DND-41 (cell line): Measurements from ENCODE around the gene PRCP.

Experiments
- ATAC-seq: fragments of 200-7000 bp; cut with Tn5 transposase; 3 replicates; pipeline ENCODE4 v1.9.1; 2021; ENCODE audit warnings: low read depth; ENCODE audit not compliant: insufficient read depth
- DNase-seq: peaks from one replicate; pipeline ENCODE4 v3.0.0-alpha.2; 2020
- H2AFZ ChIP-seq: 2 replicates; pipeline ENCODE4 v1.6.0; 2012; ENCODE audit warnings: low read depth, low read length
- H3K27ac ChIP-seq: 2 replicates; pipeline ENCODE4 v1.5.1; 2012; ENCODE audit warnings: low read length, inconsistent platforms
- H3K27me3 ChIP-seq: fragments of 200-600 bp; sonication (generic); 2 replicates; pipeline ENCODE4 v1.6.0; 2012; ENCODE audit warnings: low read length, mild to moderate bottlenecking, inconsistent platforms; ENCODE audit not compliant: insufficient read depth, poor library complexity
- H3K36me3 ChIP-seq: 2 replicates; pipeline ENCODE4 v1.5.1; 2012; ENCODE audit warnings: low read length, inconsistent platforms; ENCODE audit not compliant: insufficient read depth
- H3K4me1 ChIP-seq: 2 replicates; pipeline ENCODE4 v1.5.1; 2012; ENCODE audit warnings: mild to moderate bottlenecking, low read length; ENCODE audit not compliant: insufficient read depth
- H3K4me2 ChIP-seq: 2 replicates; pipeline ENCODE4 v1.6.0; 2012; ENCODE audit warnings: mild to moderate bottlenecking, moderate library complexity, low read length, inconsistent platforms; ENCODE audit not compliant: insufficient read depth
- H3K4me3 ChIP-seq, 2 experiments: fragments of 200-600 bp in 1 of 2; shearing (Covaris generic) in 1 of 2; 2 replicates each; pipeline ENCODE4 v1.5.1; 2012 to 2016; ENCODE audit warnings: inconsistent platforms in 2 of 2, low read length in 2 of 2, mild to moderate bottlenecking in 2 of 2, low read depth in 1 of 2, moderate library complexity in 1 of 2
- H3K79me2 ChIP-seq: 2 replicates; pipeline ENCODE4 v1.6.0; 2012; ENCODE audit warnings: low read length, inconsistent platforms; ENCODE audit not compliant: insufficient read depth
- H3K9ac ChIP-seq: 2 replicates; pipeline ENCODE4 v1.6.0; 2012; ENCODE audit warnings: low read depth, mild to moderate bottlenecking, inconsistent platforms, low read length, moderate library complexity
- H3K9me3 ChIP-seq: 2 replicates; pipeline ENCODE4 v1.5.1; 2012; ENCODE audit warnings: low read length, moderate library complexity, mild to moderate bottlenecking, inconsistent platforms; ENCODE audit not compliant: insufficient read depth, severe bottlenecking
- H4K20me1 ChIP-seq: 2 replicates; pipeline ENCODE4 v1.6.0; 2012; ENCODE audit warnings: low read length; ENCODE audit not compliant: insufficient read depth
- CTCF ChIP-seq: IDR thresholded peaks from 2 replicates; pipeline ENCODE4 v1.5.1; 2012; ENCODE audit warnings: borderline replicate concordance, low read length, moderate library complexity, mild to moderate bottlenecking; ENCODE audit not compliant: poor library complexity, severe bottlenecking; ENCODE audit errors: extremely low read depth
- EZH2 ChIP-seq: IDR thresholded peaks from 3 replicates; pipeline ENCODE4 v1.6.1; 2012; ENCODE audit warnings: borderline replicate concordance, low read depth, mild to moderate bottlenecking, moderate library complexity, low read length, inconsistent platforms; ENCODE audit not compliant: severe bottlenecking

PRCP gene

DNA sequence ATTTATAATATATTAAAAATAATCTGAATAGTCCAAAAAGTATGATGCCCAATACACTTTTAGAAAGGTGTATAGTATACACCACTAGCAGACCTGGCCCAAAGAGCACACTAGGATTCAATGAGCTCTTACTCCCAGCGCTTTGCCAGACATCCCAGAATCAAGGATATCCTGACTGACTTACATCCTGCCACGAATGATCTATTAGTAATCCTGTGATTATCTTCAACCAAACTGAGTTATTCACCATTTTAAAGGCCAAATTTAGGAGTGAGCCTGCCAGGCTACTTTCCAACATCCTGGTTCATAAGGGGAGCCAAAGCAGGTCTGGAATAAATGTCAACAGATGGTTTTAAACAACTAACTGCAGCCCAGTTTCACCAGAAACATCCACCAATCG is 105.7 kb downstream of the PRCP start:
- TF ChIP-seq CTCF (no peak), EZH2 (no peak)

GRCh38 chr11:82792822-82793569 is 107.2 kb downstream of the PRCP start:
- H3K36me3 ChIP-seq: no peaks in the 10 kb centered on the region
- H4K20me1 ChIP-seq: no peaks in the 10 kb centered on the region
- H3K27me3 ChIP-seq: no peaks in the 10 kb centered on the region
- no peak overlapping the region for H3K9ac ChIP-seq
- DNase-seq (no peak), ATAC-seq (no peak)
- no peak overlapping the region for H3K27ac ChIP-seq
- TF ChIP-seq CTCF: no peak
- TF ChIP-seq EZH2: no peak
- H3K4me3 ChIP-seq: no peak overlapping the region
- H3K4me1 ChIP-seq: no peaks in the 10 kb centered on the region
- no peak overlapping the region for H2AFZ ChIP-seq
- no peaks in the 10 kb centered on the region for H3K79me2 ChIP-seq
- no peaks in the 10 kb centered on the region for H3K9me3 ChIP-seq
- no peak overlapping the region for H3K4me2 ChIP-seq

More for the DNA sequence above, 105.7 kb downstream of the PRCP start:
- Histone ChIP-seq H3K9ac (no peak overlapping the region), H3K4me3 (no peak overlapping the region), H4K20me1 (no peaks in the 10 kb centered on the region), H3K27me3 (no peaks in the 10 kb centered on the region), H2AFZ (no peak overlapping the region), H3K36me3 (no peaks in the 10 kb centered on the region), H3K27ac (no peak overlapping the region), H3K4me2 (no peak overlapping the region), H3K9me3 (no peaks in the 10 kb centered on the region), H3K79me2 (no peaks in the 10 kb centered on the region), H3K4me1 (no peaks in the 10 kb centered on the region)
- ATAC-seq: no peak
- no peak for DNase-seq

GRCh38 chr11:82792319-82792718 is 107.9 kb downstream of the PRCP start:
- Histone ChIP-seq H3K4me1 (no peaks in the 10 kb centered on the region), H3K9ac (no peak overlapping the region), H4K20me1 (no peaks in the 10 kb centered on the region), H3K9me3 (no peaks in the 10 kb centered on the region), H2AFZ (no peak overlapping the region), H3K27me3 (no peaks in the 10 kb centered on the region), H3K4me2 (no peak overlapping the region), H3K4me3 (no peak overlapping the region), H3K79me2 (no peaks in the 10 kb centered on the region), H3K27ac (no peak overlapping the region), H3K36me3 (no peaks in the 10 kb centered on the region)
- DNase-seq: no peak
- no peak for TF ChIP-seq EZH2
- TF ChIP-seq CTCF: no peak
- no peak for ATAC-seq

DNA sequence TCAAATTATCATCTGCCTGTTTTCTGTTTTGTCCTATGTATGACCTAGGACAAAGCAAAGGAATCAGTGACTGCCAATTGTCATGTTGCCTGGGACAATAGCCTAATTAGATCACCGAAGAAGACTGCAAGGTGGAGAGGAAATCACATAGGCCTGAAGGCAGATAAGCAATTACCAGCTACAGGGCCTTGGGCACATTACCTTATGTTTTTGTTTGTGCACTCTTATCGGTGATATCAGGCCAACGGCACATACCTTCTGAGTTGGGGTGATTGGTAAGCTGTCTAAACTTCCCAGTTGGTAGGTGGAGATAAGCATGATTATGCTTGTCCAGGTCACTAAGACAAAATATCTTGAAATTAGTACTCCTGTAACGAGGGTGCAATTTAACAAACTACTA is 108.5 kb downstream of the PRCP start:
- H3K9me3 ChIP-seq: no peaks in the 10 kb centered on the region
- DNase-seq: no peak
- H3K36me3 ChIP-seq: no peaks in the 10 kb centered on the region
- TF ChIP-seq EZH2 (no peak), CTCF (no peak)
- H3K27ac ChIP-seq: no peak overlapping the region
- no peaks in the 10 kb centered on the region for H3K4me1 ChIP-seq
- no peaks in the 10 kb centered on the region for H4K20me1 ChIP-seq
- H3K27me3 ChIP-seq: no peaks in the 10 kb centered on the region
- H3K4me3 ChIP-seq: no peak overlapping the region
- no peak overlapping the region for H3K4me2 ChIP-seq
- no peak overlapping the region for H3K9ac ChIP-seq
- no peak overlapping the region for H2AFZ ChIP-seq
- H3K79me2 ChIP-seq: no peaks in the 10 kb centered on the region
- ATAC-seq: no peak
